Ishikawa (cell line): Measurements from ENCODE around the gene TMEM79.
A peak's percentile ranks its signal among the peaks of the same experiment; 100 is the strongest.

Source experiments
- EGR1 ChIP-seq: IDR thresholded peaks from 2 replicates; pipeline ENCODE4 v1.6.1; 2012
- MAX ChIP-seq: IDR thresholded peaks from 2 replicates; pipeline ENCODE4 v1.6.1; 2012
- TAF1 ChIP-seq: IDR thresholded peaks from 2 replicates; pipeline ENCODE4 v1.6.1; 2012; ENCODE audit warnings: low read depth, mild to moderate bottlenecking
- YY1 ChIP-seq: IDR thresholded peaks from 2 replicates; pipeline ENCODE4 v1.6.1; 2012; ENCODE audit warnings: low read depth
- TF ChIP-seq, protein P1 (sequence below): IDR thresholded peaks from 2 replicates; pipeline ENCODE4 v1.6.1; 2012; ENCODE audit warnings: low read depth, mild to moderate bottlenecking

GRCh38 chr1:156246781-156247459, 37.2 kb upstream of the TMEM79 start:
- TF ChIP-seq TAF1 (peak; percentile 31; the same call in 1 of the 2 replicates), YY1 (no peak), EGR1 (no peak), MAX (no peak)
- TF ChIP-seq, protein P1, sequence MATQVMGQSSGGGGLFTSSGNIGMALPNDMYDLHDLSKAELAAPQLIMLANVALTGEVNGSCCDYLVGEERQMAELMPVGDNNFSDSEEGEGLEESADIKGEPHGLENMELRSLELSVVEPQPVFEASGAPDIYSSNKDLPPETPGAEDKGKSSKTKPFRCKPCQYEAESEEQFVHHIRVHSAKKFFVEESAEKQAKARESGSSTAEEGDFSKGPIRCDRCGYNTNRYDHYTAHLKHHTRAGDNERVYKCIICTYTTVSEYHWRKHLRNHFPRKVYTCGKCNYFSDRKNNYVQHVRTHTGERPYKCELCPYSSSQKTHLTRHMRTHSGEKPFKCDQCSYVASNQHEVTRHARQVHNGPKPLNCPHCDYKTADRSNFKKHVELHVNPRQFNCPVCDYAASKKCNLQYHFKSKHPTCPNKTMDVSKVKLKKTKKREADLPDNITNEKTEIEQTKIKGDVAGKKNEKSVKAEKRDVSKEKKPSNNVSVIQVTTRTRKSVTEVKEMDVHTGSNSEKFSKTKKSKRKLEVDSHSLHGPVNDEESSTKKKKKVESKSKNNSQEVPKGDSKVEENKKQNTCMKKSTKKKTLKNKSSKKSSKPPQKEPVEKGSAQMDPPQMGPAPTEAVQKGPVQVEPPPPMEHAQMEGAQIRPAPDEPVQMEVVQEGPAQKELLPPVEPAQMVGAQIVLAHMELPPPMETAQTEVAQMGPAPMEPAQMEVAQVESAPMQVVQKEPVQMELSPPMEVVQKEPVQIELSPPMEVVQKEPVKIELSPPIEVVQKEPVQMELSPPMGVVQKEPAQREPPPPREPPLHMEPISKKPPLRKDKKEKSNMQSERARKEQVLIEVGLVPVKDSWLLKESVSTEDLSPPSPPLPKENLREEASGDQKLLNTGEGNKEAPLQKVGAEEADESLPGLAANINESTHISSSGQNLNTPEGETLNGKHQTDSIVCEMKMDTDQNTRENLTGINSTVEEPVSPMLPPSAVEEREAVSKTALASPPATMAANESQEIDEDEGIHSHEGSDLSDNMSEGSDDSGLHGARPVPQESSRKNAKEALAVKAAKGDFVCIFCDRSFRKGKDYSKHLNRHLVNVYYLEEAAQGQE: no peak
